ENCODE measurements around the gene SNX8.

SNX8 gene

GRCh38 chr7:2289111-2289586, 25.1 kb downstream of the SNX8 start:
- DNase-seq, result no peak

GRCh38 chr7:2288503-2288902, 25.7 kb downstream of the SNX8 start:
- DNase-seq, result no peak

- DNase-seq, result no peak
Observed at GRCh38 chr7:2287745-2288144, 26.5 kb downstream of the SNX8 start.

- no peak for DNase-seq
Observed at GRCh38 chr7:2283074-2283473, 31.2 kb downstream of the SNX8 start.

- DNase-seq, result no peak
Observed at GRCh38 chr7:2282185-2282751, 32.0 kb downstream of the SNX8 start.

- no peak for DNase-seq
Observed at GRCh38 chr7:2281541-2281940, 32.7 kb downstream of the SNX8 start.

- no peak for DNase-seq
Observed at GRCh38 chr7:2280424-2280823, 33.8 kb downstream of the SNX8 start.

- no peak for DNase-seq
Observed at GRCh38 chr7:2279896-2280295, 34.3 kb downstream of the SNX8 start.

- no peak for DNase-seq
Observed at GRCh38 chr7:2278026-2278425, 36.2 kb downstream of the SNX8 start.

- DNase-seq, result no peak
Observed at GRCh38 chr7:2276107-2276506, 38.1 kb downstream of the SNX8 start.

- DNase-seq, result no peak
Observed at GRCh38 chr7:2275101-2275500, 39.1 kb downstream of the SNX8 start.

- no peak for DNase-seq
Observed at GRCh38 chr7:2274666-2275065, 39.6 kb downstream of the SNX8 start.

GRCh38 chr7:2273866-2274265, 40.4 kb downstream of the SNX8 start:
- no peak for DNase-seq

- DNase-seq, result no peak
Observed at GRCh38 chr7:2272031-2272430, 42.2 kb downstream of the SNX8 start.

GRCh38 chr7:2271273-2272026, 42.8 kb downstream of the SNX8 start:
- DNase-seq, result no peak

- no peak for DNase-seq
Observed at GRCh38 chr7:2270495-2270894, 43.7 kb downstream of the SNX8 start.

GRCh38 chr7:2269991-2270460, 44.2 kb downstream of the SNX8 start:
- DNase-seq, result no peak

GRCh38 chr7:2269089-2269990, 44.9 kb downstream of the SNX8 start:
- DNase-seq, result peak in 1 of 2 experiments; percentile 23

- peak; percentile 47 to 83 for DNase-seq
Observed at GRCh38 chr7:2266911-2267310, 47.3 kb downstream of the SNX8 start.

- no peak for DNase-seq
Observed at GRCh38 chr7:2264158-2264557, 50.1 kb downstream of the SNX8 start.

- DNase-seq, result no peak
Observed at GRCh38 chr7:2263176-2263575, 51.1 kb downstream of the SNX8 start.

- no peak for DNase-seq
Observed at GRCh38 chr7:2261611-2262010, 52.6 kb downstream of the SNX8 start.

- peak in 1 of 2 experiments; percentile 58 for DNase-seq
Observed at GRCh38 chr7:2260820-2261219, 53.4 kb downstream of the SNX8 start.

GRCh38 chr7:2259480-2259879, 54.8 kb downstream of the SNX8 start:
- no peak for DNase-seq
